Endothelial cell of coronary artery (primary cell): Measurements from ENCODE around the gene LIMCH1. TPM values are rescaled to one million over a fixed set of nuclear protein-coding genes. Genes with fewer than 3 reads are reported as not detected.

Source experiments
- total RNA-seq: library from RNA; depleted of rRNA; stranded (reverse); fragments of >200 nt; gene quantifications from 2 replicates; pipeline ENCODE4 v1.2.3, GENCODE V29; 2014

Gene LIMCH1, protein sequence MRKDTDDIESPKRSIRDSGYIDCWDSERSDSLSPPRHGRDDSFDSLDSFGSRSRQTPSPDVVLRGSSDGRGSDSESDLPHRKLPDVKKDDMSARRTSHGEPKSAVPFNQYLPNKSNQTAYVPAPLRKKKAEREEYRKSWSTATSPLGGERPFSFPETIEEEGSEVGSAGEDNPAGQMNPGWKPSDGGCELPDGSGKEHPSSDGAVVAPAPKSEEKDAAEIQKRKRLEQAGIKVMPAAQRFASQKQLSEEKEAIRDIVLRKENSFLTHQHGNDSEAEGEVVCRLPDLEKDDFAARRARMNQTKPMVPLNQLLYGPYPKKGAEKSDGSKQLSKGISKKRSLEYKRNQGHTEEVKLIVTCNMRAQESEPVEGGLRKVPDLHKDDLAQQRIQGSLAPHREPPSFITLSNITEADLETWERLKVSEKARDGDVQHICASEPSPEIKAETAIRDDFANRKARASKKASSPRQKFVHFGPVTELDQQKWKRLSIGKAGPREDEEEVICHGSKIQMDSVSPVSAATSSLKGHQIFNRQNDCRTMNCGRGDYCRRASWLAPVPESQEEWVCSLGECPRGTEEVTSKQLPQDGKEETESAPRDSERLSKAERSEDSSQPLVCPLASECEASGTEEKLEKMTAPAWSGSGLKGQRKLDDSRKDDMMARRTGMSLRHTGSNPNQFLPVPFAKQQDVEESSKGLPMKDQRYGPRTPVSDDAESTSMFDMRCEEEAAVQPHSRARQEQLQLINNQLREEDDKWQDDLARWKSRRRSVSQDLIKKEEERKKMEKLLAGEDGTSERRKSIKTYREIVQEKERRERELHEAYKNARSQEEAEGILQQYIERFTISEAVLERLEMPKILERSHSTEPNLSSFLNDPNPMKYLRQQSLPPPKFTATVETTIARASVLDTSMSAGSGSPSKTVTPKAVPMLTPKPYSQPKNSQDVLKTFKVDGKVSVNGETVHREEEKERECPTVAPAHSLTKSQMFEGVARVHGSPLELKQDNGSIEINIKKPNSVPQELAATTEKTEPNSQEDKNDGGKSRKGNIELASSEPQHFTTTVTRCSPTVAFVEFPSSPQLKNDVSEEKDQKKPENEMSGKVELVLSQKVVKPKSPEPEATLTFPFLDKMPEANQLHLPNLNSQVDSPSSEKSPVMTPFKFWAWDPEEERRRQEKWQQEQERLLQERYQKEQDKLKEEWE (N-terminal part only)
- total RNA-seq, result 17.9 and 32.1 TPM in 2 replicates

DNA sequence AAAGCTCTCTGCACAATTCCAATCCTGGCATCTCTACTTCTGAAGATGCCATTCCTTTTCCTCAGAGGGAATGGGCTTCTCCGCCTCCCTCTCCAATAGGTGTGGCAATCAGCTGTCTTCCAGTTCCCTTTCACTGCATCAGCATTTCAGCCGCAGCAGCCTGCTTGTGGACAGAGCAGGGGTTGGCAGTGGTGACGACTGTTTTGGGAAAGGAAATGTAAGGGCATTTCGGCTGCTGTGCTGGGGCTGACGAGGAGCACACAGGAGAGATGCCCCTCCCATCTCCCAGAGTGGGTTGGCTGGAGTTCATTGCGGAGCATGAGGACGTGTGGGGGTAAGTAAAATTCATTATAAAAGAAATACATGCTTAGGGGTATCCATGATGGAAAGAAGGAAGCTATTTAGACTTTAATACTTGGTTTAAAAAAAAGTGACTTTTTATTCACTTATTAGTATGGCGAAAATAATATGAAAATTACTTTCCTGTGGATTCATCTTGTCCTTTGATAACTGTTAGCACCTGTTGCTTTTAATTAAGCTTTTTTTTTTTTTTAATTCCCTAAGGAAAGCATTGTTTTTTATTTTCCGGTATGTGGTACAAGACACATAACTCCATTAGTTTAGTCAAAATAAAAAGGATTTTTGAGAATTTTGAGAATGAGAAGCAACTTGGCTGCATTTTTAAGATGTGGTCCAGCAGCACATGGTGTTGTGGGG is at the start of gene LIMCH1:
LIMCH1 (plus strand) TSS at position 141 of the 717 bp plus-strand sequence. CDS start 67,839 bp downstream, outside the sequence.

DNA sequence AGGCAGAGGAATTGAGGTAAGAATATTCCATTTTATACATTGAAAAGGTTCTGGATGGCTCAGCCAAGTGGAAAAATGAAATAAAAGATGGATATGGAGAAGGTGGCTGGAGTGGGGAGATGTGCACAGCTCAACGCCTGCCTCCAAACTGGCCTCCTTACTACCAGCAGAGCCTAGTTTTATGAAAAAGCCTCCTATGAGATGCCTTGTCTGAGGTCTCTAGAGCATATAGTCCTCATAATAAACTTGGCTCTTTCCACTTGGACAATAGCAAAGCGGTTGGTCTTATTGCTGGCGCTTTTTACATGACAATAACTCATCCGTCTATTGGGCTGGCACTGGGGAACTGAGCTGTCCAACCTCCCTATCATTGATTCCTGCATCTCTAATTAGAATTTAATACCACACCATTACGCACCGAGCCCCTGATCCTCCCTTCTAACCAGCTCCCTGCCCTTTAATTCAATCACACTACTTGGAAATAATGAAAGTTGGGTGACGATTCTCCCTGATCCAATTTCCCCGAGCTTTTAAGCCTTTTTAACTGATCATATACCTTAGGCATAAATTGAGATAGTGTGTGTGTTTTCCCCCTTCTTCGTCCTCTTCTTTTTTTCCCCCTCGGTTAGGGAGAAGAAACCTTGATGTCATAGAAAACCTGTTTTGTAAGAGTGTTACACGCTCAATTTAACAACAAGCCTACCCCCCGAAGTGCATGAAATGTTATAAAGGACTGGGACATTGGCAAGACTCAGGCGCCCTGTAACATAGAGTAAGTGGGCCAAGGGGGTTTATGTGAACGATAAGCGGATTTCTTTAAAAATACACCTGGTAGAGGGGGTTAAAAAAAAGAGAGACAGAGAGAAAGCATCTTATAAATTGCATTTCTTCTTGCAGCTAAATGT is 210.9 kb downstream of the LIMCH1 start, which contains the start of gene PHOX2B:
PHOX2B (minus strand) TSS at position 155 of the 905 bp plus-strand sequence; CDS start at position 40, 115 bp downstream.

Other genes with a start within 250 kb of the LIMCH1 start
- gene PHOX2B, start 210.6 kb downstream of the LIMCH1 start, total RNA-seq, result not detected in 2 replicates